Neural cell (in vitro differentiated cells): ENCODE data around the gene MAGI2. TPM values are rescaled to one million over a fixed set of nuclear protein-coding genes. Genes with fewer than 3 reads are reported as not detected.

Experiments used
- H2AFZ ChIP-seq: fragments of 200-600, 300-800 bp; sonication (generic), shearing (Covaris generic); 2 replicates; pipeline ENCODE4 v1.6.0; 2014; ENCODE audit warnings: low read depth, mild to moderate bottlenecking, antibody characterized with exemption, low read length, moderate library complexity
- H3F3A ChIP-seq: fragments of 200-600 bp; shearing (Covaris generic); 2 replicates; pipeline ENCODE4 v1.6.1; 2016; ENCODE audit warnings: mild to moderate bottlenecking, moderate library complexity, mixed read lengths, antibody characterized with exemption, low read length; ENCODE audit not compliant: insufficient read depth, poor library complexity, severe bottlenecking
- H3K27ac ChIP-seq: fragments of 200-600, 300-800 bp; sonication (generic), shearing (Covaris generic); 2 replicates; pipeline ENCODE4 v1.5.1; 2014; ENCODE audit warnings: mild to moderate bottlenecking, low read length, moderate library complexity
- H3K27me3 ChIP-seq: fragments of 300-800, 200-600 bp; sonication (generic), shearing (Covaris generic); 2 replicates; pipeline ENCODE4 v1.6.0; 2014; ENCODE audit warnings: mild to moderate bottlenecking, low read depth, low read length, moderate library complexity; ENCODE audit not compliant: insufficient read depth
- H3K36me3 ChIP-seq: fragments of 300-800, 200-600 bp; sonication (generic), shearing (Covaris generic); 2 replicates; pipeline ENCODE4 v1.5.1; 2014; ENCODE audit warnings: mild to moderate bottlenecking, antibody characterized with exemption, low read length, moderate library complexity; ENCODE audit not compliant: insufficient read depth
- H3K4me2 ChIP-seq: fragments of 300-800, 200-600 bp; sonication (generic), shearing (Covaris generic); 2 replicates; pipeline ENCODE4 v1.6.0; 2014; ENCODE audit warnings: mild to moderate bottlenecking, low read length
- H3K4me3 ChIP-seq: fragments of 300-800, 200-600 bp; sonication (generic), shearing (Covaris generic); 2 replicates; pipeline ENCODE4 v1.5.1; 2014; ENCODE audit warnings: mild to moderate bottlenecking, low read length, moderate library complexity
- H3K79me2 ChIP-seq: fragments of 200-600 bp; shearing (Covaris generic); replicated peaks from 2 replicates; pipeline ENCODE4 v1.6.0; 2014; ENCODE audit warnings: mild to moderate bottlenecking, low read length, moderate library complexity; ENCODE audit not compliant: insufficient read depth
- H3K9ac ChIP-seq: fragments of 300-800, 200-600 bp; sonication (generic), shearing (Covaris generic); 2 replicates; pipeline ENCODE4 v1.6.1; 2016; ENCODE audit warnings: mild to moderate bottlenecking, low read length, mixed read lengths
- H3K9me2 ChIP-seq: fragments of 200-600 bp; shearing (Covaris generic); 2 replicates; pipeline ENCODE4 v1.6.1; 2016; ENCODE audit warnings: mild to moderate bottlenecking, low read length, mixed read lengths; ENCODE audit not compliant: insufficient read depth
- H3K9me3 ChIP-seq: fragments of 200-600, 300-800 bp; sonication (generic), shearing (Covaris generic); 2 replicates; pipeline ENCODE4 v1.6.1; 2016; ENCODE audit warnings: mild to moderate bottlenecking, mixed run types, low read length, moderate library complexity, mixed read lengths
- H4K20me1 ChIP-seq: fragments of 200-600 bp; shearing (Covaris generic); 2 replicates; pipeline ENCODE4 v1.6.1; 2016; ENCODE audit warnings: mild to moderate bottlenecking, mixed run types; ENCODE audit not compliant: insufficient read depth
- CTCF ChIP-seq: fragments of 450-650 bp; IDR thresholded peaks from 2 replicates; pipeline ENCODE4 v1.5.1; 2014; ENCODE audit warnings: antibody characterized with exemption, mild to moderate bottlenecking, moderate library complexity; ENCODE audit not compliant: poor library complexity, severe bottlenecking
- EP300 ChIP-seq: fragments of 450-650 bp; conservative IDR thresholded peaks from 2 replicates; pipeline ENCODE4 v1.6.1; 2014; ENCODE audit warnings: antibody characterized with exemption, mild to moderate bottlenecking, moderate library complexity; ENCODE audit not compliant: poor library complexity, severe bottlenecking
- EZH2 ChIP-seq: fragments of 200-600, 300-800 bp; shearing (Covaris generic), sonication (generic); IDR thresholded peaks from 2 replicates; pipeline ENCODE4 v1.6.1; 2014; ENCODE audit warnings: antibody characterized with exemption, low read length, borderline replicate concordance, mild to moderate bottlenecking; ENCODE audit not compliant: insufficient read depth, poor library complexity, severe bottlenecking
- MXI1 ChIP-seq: fragments of 450-650 bp; conservative IDR thresholded peaks from 2 replicates; pipeline ENCODE4 v1.6.1; 2014; ENCODE audit warnings: antibody characterized with exemption, mild to moderate bottlenecking; ENCODE audit not compliant: poor library complexity, severe bottlenecking
- POLR2AphosphoS5 ChIP-seq: IDR thresholded peaks from 2 replicates; pipeline ENCODE4 v1.6.1; 2012
- RAD21 ChIP-seq: fragments of 450-650 bp; conservative IDR thresholded peaks from 2 replicates; pipeline ENCODE4 v1.6.1; 2014; ENCODE audit warnings: antibody characterized with exemption, mild to moderate bottlenecking, moderate library complexity
- REST ChIP-seq: IDR thresholded peaks from 2 replicates; pipeline ENCODE4 v1.6.1; 2012; ENCODE audit warnings: borderline replicate concordance
- SMC3 ChIP-seq: fragments of 450-650 bp; conservative IDR thresholded peaks from 2 replicates; pipeline ENCODE4 v1.6.1; 2014; ENCODE audit warnings: antibody characterized with exemption, mild to moderate bottlenecking, moderate library complexity; ENCODE audit not compliant: poor library complexity
- TAF1 ChIP-seq: IDR thresholded peaks from 2 replicates; pipeline ENCODE4 v1.6.1; 2012; ENCODE audit warnings: low read depth
- polyA plus RNA-seq: library from polyadenylated mRNA; depleted of rRNA; stranded (reverse); fragments of >200 nt; gene quantifications from 2 replicates; pipeline ENCODE4 v1.2.3, GENCODE V29; 2014

MAGI2 gene
- polyA plus RNA-seq, 1 donor from 2014 or later: 19.3 TPM

- Histone ChIP-seq H3K9me3 (no peaks in the 10 kb centered on the region), H3K79me2 (no peaks in the 10 kb centered on the region), H3K4me3 (no peak overlapping the region), H3K4me2 (no peak overlapping the region), H3K9ac (no peak overlapping the region), H3F3A (no peaks in the 10 kb centered on the region), H2AFZ (no peak overlapping the region), H4K20me1 (no peaks in the 10 kb centered on the region), H3K27me3 (no peaks in the 10 kb centered on the region), H3K27ac (no peak overlapping the region), H3K36me3 (peaks cover 10% of the 10 kb centered on the region), H3K9me2 (no peaks in the 10 kb centered on the region)
- no peak for TF ChIP-seq EZH2
- TF ChIP-seq RAD21: no peak
- TF ChIP-seq EP300: no peak
- no peak for TF ChIP-seq REST
- no peak for TF ChIP-seq POLR2AphosphoS5
These were observed 1282.1 kb downstream of the MAGI2 start for GRCh38 chr7:78171398-78171797.

GRCh38 chr7:78170815-78171214 lies 1282.7 kb downstream of the MAGI2 start:
- Histone ChIP-seq H4K20me1 (no peaks in the 10 kb centered on the region), H3K79me2 (no peaks in the 10 kb centered on the region), H3K9me3 (no peaks in the 10 kb centered on the region), H3K4me3 (no peak overlapping the region), H3K27ac (no peak overlapping the region), H3K9ac (no peak overlapping the region), H3K36me3 (peaks cover 10% of the 10 kb centered on the region), H2AFZ (no peak overlapping the region), H3F3A (no peaks in the 10 kb centered on the region), H3K9me2 (no peaks in the 10 kb centered on the region), H3K27me3 (no peaks in the 10 kb centered on the region), H3K4me2 (no peak overlapping the region)
- TF ChIP-seq POLR2AphosphoS5 (no peak), EP300 (no peak), TAF1 (no peak), REST (no peak), CTCF (no peak), MXI1 (no peak), EZH2 (no peak), SMC3 (no peak), RAD21 (no peak)
